CD4-positive, alpha-beta T cell treated with Interleukin-17A for 4 hours (primary cell): ENCODE results near the gene IGF2.

Source experiments
- DNase-seq: peaks from one replicate; pipeline ENCODE4 v3.0.0-alpha.2; 2020; ENCODE audit warnings: mixed read lengths

IGF2 gene

DNA sequence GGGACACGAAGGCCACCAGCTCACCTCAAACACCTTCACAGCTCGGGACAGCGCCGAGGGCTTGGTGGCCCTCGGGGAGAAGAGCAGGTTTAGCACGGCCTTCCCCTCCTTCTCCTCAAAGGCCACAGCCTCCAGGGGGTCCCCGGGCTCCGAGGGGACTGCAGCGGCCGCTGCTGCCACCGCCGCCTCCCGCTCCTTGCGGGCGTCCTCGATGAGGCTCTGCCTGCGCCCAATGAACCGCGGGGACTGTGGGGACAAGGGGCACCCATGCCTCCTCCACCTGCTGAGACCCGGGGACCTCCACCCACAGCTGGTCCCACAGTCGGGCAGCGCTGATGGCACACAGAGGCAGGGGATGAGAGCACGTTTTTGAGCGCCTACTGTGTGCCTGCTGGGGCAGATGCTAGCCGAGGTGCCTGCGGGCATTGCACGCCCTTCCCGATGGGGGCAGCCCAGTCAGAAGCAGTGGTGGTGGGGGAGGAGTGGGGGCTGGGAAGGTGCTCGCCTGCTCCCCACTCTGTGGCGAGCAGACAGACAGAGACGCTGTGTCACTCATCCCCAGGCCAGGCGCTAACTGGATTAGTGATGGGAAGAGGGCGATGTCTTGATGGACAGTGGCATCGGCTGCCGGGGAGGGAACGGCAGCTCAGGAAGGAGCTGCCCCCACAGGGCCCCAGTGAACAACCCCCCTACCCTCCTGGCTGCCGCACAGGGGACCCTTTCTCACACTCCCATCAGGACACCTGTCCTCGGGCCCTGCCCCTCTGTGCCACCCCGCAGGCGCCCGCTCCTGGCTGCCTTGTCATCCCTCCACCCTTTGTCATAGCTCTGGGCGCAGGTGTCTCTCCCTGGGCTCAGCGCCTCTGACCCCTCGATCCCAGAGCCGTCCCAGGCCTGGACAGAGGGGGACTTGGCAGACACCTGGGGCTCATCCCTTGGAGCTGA is 30.7 kb upstream of the IGF2 start:
- DNase-seq, result no peak

DNA sequence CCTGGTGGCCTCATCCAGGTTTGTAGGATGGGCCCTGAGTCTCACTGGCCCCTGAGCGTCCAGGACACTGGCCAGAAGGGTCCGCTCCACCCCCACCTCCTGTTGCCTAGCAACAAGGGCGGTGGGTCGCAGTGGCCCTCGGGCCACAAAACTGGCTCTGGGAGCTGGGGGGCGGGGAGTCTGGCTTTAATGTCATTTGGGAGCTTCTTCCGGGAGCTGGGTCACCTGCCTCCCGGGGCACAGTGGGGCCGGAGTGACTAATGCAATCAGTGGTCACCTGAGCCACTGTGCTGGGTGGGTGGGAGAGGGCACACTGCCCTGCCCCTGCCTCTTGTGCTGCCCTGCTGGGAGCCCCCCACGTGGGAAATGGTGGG is 29.8 kb upstream of the IGF2 start:
- no peak for DNase-seq

DNA sequence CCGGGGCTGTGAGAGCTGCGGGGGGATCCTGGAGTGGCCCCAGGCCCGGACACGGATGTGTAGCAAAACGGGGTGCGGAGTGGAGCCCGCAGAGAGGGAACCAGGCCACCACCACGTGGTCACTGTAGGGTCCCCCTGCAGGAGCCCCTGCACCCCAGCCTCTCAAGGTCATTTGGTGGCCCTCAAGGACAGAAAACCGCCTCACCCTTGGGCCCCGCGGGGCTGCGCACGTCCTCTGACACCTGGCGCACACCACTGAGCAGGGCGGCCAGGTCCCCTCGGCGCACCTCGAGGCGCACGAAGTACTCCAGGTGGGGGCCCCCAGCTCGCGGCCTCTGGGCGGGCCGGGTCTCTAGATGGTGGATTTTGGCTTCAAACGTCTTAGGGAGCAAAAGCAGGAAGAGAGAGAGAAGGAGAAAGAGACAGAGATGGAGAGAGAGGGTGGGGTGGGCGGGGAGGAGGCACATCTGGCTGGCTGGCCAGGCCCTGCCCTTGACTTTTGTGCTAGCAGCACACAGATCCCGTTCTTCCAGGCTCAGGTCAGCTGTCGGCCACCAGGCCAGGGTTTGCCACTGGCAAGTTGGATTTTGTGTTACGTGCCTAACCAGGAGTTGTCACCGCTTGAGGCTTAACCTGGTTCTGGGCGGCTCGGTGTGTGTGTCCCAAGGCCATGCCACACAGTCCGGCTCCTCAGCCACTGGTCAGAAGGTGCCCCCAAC is 29.3 kb upstream of the IGF2 start:
- DNase-seq, result no peak

DNA sequence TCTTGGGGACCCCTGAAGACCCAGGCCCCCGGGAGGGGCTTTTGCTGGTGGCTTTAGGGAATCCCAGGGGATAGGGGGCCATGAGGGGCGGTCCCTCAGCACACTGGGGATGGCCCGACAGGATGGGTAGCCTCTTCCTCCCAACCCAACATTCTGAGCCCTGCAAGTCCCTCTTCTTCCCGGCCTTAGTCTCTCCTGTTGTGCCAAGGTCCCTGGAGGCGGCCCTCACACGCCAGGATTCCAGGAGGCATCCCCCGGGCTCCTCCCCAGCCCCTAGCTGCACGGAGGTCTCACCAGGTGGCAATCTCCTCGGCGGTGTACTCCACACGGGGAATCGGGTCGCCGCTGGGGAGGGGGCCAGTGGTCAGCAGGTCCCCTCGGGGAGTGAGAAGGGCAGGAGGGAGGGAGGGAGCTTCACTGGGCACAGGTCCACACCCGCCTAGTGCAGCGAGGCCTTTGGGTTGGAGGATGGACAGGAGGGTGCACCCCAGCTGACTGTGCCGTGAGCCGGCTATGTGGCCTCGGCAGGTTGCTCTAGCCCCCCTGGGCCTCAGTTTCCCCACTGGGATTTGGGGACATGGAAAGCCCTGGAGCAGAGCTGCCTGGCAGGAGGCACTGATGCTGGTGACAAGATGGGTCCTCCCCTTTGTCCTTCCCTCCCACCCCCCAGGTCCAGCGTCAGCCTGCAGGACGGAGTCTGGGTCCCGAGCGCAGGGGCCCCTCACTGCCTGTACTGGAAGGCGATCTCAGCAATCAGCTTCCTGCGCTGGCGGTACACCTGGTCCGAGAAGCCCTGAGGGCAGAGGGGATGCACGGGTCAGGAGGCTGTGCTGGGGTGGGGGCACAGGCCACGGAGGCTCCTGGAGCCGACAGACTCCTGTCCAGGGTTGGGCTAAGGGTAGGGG is 28.2 kb upstream of the IGF2 start:
- no peak for DNase-seq

DNA sequence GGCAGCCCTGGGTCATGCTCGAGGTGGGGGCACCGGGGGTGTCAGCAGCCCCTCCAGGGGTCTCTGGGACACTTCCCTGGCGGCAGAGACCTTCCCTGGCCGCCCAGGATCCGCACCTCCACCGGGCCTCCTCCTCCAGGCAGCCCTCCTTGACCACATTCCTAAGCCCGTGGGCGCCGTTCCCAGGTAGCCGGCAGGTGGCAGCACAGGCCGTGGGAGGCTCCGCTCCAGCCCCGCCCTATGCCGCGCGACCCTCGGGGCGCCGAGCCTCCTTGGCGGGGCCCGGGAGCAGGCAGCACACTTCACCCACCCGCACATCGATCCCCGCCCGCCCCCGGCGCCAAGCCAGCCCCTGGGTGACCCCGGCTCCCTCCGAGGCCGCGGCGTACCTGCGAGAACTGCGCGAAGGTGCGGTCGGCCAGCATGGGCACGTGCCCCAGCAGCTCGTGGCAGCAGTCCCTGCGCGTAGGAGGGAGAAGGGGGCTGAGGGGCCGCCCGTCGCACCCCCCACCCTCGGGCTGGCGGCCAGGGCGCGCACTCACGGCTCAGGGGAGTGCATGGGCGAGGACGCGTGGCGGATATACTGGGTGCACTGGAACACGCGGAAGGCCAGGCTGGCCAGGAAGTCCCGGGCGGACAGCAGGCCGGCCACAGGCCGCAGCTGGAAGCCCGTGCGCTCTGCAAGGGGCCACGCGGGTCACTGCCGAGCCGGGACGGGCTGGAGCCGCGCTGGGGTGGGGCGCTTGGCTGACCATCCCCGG is 27.1 kb upstream of the IGF2 start:
- DNase-seq, result peak; percentile 62

DNA sequence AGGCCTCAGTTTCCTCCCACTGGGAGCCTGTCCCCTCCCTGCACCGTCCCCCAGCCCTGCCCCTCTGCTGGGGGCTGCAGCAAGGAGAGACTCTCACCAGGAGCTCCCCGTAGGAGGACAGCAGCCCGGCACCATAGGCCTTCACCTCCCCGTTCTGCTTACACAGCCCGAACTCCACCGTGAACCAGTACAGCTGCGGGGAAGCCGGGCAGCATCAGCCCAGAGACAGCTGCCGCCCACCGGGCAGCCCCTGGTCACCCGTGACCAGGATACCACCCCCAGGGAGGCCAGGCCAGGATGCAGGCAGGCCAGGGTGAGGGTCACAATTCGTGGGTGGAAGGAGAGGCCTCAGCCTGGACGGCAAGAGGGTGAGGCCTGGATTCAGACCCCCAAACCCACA is 26.4 kb upstream of the IGF2 start:
- no peak for DNase-seq

DNA sequence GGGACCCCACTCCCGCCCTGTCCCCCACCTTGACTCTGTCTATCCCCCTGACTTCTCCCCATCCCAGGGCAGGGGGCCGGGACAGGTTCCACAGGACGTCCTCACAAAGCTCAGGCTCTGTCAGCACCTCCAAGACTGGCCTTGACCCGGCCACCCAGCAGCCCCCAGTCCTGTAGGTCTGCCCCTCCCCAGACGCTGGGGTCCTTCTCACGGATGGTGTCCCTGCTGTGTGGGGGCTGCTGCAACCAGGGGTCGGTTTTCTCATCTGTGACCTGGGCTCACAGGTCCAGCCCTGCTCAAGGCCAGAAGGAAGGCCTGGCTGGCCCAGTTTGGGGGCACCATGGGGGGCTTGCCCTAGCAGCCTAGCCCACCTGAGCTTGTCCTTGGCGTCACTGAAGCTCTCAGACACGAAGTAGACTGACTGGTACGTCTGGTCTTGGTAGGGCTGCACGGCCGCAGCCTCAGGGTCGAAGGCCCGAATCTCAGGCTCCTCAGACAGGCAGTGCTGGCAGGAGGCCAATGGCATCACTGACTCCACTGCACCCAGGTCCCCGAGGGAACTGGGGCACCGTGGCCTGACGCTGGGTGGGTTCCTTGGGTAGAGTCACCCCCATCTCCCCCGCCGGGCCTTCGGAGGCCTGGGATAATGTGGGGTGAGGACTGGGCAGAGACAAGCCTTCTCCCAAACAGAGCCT is 25.8 kb upstream of the IGF2 start:
- DNase-seq, result no peak

DNA sequence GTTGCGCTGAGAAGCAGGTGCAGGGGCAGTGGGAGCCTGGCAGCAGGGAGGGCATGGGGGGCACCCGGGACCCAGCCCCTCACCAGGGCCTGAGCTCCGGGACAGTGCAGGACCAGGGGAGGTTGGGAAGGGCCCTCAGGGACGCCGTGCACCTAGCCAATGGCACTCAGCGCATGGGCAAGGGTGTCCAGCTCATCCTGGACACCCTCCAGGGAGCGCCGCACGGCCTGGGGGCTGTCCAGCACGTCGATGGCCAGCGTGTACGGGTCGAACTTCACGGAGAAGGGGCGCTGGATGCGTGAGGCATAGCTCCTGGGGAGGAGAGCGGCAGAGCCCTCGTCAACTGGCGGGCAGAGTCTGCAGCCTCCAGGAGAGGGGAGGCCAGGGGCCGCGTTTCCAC is 24.9 kb upstream of the IGF2 start:
- DNase-seq, result no peak

DNA sequence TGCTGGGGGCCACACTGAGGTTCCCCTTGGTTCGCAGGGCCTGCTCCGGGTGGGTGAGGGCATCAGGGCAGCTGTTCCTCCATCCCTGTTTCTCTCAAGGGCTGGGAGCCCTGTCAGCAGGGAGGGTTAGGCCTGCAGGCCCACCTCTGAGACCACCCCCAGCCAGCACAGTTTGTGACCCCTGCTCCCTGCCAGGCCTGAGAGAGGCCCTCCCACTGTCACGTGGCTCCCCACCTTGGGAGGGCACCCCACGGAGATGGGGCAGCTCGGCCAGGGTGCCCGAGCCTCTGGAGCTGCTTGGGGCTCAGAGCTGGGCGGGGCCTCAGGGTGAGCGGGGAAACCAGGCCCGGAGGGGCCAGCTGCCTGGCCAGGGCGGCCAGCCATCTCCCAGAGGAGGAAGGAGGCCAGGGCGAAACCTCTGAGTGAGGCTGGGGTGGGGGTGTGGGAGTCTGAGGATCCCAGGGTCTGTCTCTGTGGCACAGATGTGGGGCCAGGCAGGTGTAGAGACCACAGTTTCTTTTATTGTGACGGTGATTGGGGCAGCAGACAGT is 24.3 kb upstream of the IGF2 start:
- no peak for DNase-seq

DNA sequence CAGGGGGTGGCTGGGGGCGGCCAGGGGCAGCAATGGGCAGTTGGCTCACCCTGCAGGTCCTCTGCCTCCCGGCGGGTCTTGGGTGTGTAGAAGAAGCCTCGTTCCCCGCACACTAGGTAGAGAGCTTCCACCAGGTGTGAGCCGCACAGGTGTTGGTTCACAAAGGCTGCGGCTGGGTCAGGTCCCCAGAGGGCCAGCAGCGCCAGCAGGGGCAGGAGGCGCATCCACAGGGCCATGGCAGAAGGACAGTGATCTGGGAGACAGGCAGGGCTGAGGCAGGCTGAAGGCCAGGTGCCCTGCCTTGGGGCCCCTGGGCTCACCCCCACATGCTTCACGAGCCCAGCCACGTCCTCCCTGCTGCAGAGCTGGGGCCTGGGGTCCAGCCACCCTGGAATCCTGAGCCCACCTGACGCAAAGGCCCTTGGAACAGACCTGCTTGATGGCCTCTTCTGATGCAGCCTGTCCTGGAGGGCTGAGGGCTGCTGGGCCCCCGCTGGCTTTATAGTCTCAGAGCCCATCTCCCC is 21.6 kb upstream of the IGF2 start, which contains the start of gene INS:
TSS of gene INS (minus strand) at position 474 of the 524 bp plus-strand sequence. CDS start at position 236, 238 bp downstream.
- no peak for DNase-seq

DNA sequence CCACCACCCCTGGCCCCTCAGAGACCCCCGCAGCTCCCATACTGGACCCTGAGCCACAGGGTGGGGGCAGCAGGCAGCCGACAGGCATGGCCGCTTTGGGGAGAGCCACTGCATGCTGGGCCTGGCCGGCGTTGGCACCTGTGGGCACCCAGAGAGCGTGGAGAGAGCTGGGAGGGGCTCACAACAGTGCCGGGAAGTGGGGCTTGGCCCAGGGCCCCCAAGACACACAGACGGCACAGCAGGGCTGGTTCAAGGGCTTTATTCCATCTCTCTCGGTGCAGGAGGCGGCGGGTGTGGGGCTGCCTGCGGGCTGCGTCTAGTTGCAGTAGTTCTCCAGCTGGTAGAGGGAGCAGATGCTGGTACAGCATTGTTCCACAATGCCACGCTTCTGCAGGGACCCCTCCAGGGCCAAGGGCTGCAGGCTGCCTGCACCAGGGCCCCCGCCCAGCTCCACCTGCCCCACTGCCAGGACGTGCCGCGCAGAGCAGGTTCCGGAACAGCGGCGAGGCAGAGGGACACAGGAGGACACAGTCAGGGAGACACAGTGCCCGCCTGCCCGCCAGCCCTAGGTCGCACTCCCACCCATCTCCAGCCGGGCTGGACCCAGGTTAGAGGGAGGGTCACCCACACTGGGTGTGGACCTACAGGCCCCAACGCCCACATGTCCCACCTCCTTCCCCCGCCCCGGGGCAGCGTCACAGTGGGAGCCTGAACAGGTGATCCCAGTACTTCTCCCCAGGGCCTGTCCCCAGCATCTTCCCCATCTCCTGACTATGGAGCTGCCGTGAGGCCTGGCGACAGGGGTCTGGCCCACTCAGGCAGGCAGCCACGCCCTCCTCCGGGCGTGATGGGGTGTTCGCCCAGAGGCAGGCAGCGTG is 20.6 kb upstream of the IGF2 start:
- DNase-seq, result no peak

DNA sequence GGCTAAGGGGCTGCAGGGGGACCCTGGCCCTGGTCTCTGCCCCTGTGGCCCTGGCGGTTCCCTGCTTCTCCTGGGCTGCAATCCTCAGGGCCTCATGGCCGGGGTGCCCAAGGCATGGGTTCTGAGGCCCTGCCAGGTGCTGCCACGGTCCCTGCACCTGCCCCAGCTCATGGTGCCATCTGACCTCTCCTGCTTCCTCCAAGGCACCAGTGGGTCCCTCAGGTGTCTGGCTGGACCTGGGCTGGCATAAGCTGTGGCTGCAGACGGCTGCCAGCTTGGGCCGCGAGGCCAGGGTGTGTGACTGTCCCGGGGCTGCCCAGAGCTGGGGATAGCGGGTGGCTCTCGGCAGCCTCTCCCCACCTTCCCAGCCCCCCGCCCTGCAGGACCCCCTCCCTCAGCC is 19.8 kb upstream of the IGF2 start:
- DNase-seq, result no peak

DNA sequence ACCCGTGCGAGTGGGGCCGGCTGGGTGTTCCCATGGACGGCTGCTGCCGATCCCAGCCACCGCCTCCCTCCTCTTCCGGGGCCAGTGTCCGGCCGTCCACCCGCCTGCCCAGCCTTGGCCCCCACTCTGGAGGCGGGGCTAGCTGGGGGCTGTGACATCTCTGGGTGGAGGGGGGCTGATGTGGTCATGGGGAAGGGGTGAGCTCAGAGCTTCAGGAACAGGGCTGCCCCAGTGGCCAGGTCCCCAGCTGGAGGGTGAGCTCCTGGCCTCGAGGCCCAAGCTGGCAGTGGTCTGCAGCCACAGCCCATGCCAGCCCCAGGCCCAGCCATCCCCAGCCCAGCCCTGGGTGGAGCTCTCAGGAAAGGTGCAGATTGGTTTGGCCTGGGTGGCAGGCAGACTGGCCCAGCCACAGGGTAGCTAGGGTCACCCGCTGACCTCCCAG is 19.1 kb upstream of the IGF2 start:
- DNase-seq, result no peak

DNA sequence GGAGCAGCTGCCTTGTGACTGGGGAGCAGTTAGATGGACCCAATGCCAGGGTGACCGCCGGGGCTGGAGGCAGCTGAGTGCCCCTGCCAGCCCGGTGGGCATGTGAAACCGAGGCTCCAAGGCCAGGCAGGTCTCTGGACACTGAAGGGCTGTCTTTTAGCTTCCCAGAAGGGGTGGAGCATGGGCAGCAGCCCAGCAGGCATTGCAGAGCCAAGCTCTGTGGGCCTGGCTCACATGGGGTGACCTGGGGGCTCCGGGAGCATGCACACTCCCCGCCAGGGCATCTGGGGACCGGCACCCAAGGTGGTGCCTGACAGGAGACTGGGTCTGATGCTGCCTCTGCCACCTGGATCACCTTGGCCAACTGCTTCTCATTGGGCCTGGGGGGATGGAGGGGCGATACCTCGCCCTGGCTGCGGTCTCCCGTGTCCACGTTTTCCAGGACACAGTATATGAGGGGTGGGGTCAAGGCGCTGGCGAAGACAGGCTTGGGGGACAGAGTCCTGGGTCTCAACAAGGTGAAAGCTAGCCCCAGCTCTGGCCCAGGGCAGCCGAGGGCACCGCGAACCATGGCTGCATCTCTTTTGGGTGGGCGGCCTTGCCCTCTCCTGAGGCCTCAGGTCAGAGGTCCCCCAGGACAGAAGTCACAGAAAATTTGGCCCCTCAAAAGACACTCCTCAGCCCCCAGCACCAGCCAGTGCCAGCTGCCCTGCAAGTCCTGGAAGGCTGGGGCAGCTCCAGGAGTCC is 18.3 kb upstream of the IGF2 start:
- DNase-seq, result no peak

DNA sequence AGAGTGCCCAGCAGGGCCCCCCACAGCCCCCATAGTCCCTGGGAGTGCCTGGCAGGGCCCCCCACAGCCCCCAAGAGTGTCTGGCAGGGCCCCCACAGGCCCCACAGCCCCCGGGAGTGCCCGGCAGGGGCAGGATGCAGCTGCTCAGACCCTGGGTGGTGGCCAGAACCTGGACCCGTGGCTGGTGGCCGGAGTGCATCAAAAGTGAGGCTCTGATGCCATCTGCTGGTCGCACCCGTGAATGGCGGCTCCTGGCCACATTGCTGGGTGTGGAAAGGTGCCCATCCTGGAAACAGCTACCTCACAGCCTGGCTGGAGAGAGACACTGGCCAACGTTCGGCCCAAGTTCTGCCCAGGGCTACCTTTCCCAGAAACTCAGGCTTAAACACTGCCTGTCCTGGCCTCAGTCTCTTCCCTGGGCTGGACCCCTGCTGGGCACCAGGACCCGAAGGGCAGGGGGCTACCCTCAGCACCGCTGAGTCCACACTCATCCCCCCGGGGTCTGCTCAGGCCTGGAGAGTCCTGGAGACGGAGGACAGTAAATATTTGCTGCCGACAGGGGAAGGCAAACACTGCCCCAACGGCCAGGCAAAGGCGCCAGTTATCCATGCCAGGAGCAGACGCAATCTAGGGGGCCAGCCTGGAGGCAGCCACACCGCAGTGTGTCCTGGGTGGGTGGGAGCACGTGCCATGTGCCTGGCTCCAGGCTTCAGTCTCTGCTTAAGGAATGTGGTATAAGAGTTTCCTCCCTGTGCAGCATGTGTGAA is 17.4 kb upstream of the IGF2 start:
- DNase-seq, result peak; percentile 63

DNA sequence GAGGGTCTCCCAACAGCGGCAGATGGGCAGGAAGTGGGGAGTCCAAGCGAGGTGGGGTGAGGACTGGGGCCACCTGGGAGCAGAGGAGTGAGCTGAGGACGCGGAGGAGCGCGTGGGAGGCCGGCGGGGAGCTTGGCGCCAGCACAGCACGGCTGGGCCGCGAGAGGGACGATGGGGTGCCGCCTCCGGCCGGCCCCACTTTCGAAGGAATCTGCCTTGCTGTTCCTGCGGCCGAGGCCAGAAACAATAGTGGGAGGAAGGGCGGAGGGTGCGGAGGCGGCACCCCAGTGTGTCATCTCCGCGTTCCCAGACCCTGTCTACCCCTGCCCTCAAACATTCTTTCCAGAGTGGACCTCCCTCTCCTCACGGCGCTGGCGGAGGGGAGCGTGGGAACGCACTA is 16.3 kb upstream of the IGF2 start:
- no peak for DNase-seq

DNA sequence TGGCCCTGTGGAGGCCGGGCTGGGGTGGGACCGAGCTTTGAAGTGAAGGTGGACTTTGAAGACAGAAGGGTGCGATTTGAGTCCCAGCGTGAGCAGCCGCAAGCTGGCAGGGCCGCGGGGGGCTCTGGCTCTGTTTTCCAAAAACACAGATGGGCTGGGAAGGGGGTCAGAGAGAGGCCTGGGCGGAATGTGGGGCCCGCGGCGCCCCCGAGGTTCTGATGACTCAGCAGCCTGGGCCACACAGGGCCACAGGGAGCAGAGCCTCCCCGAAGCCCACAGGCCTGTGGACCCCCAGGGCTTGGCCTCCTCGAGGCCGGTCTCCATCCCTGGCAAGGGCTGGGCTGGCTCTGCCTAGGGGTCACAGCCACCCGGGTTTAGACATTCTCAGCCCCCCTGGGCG is 15.7 kb upstream of the IGF2 start:
- DNase-seq, result no peak

DNA sequence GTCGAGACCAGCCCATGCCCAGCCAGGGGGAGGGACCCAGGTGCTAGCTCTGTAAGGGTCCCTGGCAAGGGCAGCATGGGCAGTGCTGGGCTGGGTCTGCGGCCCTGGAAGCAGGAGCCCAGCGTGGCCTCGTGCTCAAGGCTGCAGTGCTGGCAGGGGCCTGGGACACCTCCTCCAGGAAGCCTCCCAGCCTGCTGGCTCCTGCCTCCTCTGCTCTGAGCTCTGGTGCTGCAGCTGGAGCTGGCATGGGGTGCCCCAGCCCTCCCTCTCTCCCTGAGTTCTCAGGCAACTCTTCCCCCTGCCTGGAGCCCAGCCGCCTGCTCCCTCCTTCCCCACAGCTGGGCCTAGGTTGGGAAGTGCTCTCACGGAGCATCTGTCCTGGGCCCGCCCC is 15.0 kb upstream of the IGF2 start:
- DNase-seq, result no peak
